HEK293T (cell line): Measurements from ENCODE around the gene NOB1.

Experiments
- CTCF ChIA-PET: fragments of 350-600 bp; formaldehyde crosslinking; extraction: SDS; loops from one replicate; lab custom pipeline; 2021; ENCODE audit warnings: antibody characterized with exemption, inconsistent platforms; lab: Yijun Ruan, JAX
- POLR2A ChIA-PET: fragments of 350-600 bp; formaldehyde crosslinking; extraction: SDS; loops from one replicate; lab custom pipeline; 2020; ENCODE audit warnings: antibody characterized with exemption, inconsistent platforms; lab: Yijun Ruan, JAX
- DNase-seq: peaks from one replicate; pipeline ENCODE4 v3.0.0; 2012; ENCODE audit warnings: mixed read lengths; ENCODE audit errors: extremely low spot score
- ARNT ChIP-seq: fragments of 450-650 bp; IDR thresholded peaks from 2 replicates; pipeline ENCODE4 v1.6.1; 2017; ENCODE audit warnings: mild to moderate bottlenecking
- BHLHE40 ChIP-seq: fragments of 450-650 bp; IDR thresholded peaks from 2 replicates; pipeline ENCODE4 v1.6.1; 2016; ENCODE audit warnings: mild to moderate bottlenecking, moderate library complexity, borderline replicate concordance
- CTBP1 ChIP-seq: fragments of 450-650 bp; IDR thresholded peaks from 2 replicates; pipeline ENCODE4 v1.6.1; 2016; ENCODE audit warnings: borderline replicate concordance
- ELF4 ChIP-seq: fragments of 450-650 bp; IDR thresholded peaks from 2 replicates; pipeline ENCODE4 v1.6.1; 2017; ENCODE audit warnings: antibody characterized with exemption
- FOXA1 ChIP-seq: fragments of 450-650 bp; IDR thresholded peaks from 2 replicates; pipeline ENCODE4 v1.6.1; 2016; ENCODE audit warnings: mild to moderate bottlenecking
- FOXK2 ChIP-seq: fragments of 450-650 bp; IDR thresholded peaks from 2 replicates; pipeline ENCODE4 v1.6.1; 2016; ENCODE audit warnings: mild to moderate bottlenecking
- FOXM1 ChIP-seq: fragments of 450-650 bp; IDR thresholded peaks from 2 replicates; pipeline ENCODE4 v1.6.1; 2017; ENCODE audit warnings: mild to moderate bottlenecking, borderline replicate concordance
- HDGF ChIP-seq: fragments of 450-650 bp; IDR thresholded peaks from 2 replicates; pipeline ENCODE4 v1.6.1; 2017; ENCODE audit warnings: antibody characterized with exemption, borderline replicate concordance
- L3MBTL2 ChIP-seq: fragments of 450-650 bp; conservative IDR thresholded peaks from 2 replicates; pipeline ENCODE4 v1.6.1; 2016; ENCODE audit warnings: mild to moderate bottlenecking
- LEF1 ChIP-seq: fragments of 450-650 bp; IDR thresholded peaks from 2 replicates; pipeline ENCODE4 v1.6.1; 2017; ENCODE audit warnings: mild to moderate bottlenecking, borderline replicate concordance
- NFRKB ChIP-seq: fragments of 450-650 bp; IDR thresholded peaks from 2 replicates; pipeline ENCODE4 v1.6.1; 2016; ENCODE audit warnings: mild to moderate bottlenecking, moderate library complexity
- SP1 ChIP-seq: fragments of 450-650 bp; IDR thresholded peaks from 2 replicates; pipeline ENCODE4 v1.6.1; 2017
- SUZ12 ChIP-seq: fragments of 450-650 bp; IDR thresholded peaks from 2 replicates; pipeline ENCODE4 v1.6.1; 2016; ENCODE audit warnings: mild to moderate bottlenecking
- TARDBP ChIP-seq: fragments of 450-650 bp; IDR thresholded peaks from 2 replicates; pipeline ENCODE4 v1.6.1; 2016
- ZNF384 ChIP-seq: fragments of 450-650 bp; IDR thresholded peaks from 2 replicates; pipeline ENCODE4 v1.6.1; 2016
- TF ChIP-seq, protein P1 (sequence below): fragments of 450-650 bp; IDR thresholded peaks from 2 replicates; pipeline ENCODE4 v1.6.1; 2016

NOB1 gene

DNA sequence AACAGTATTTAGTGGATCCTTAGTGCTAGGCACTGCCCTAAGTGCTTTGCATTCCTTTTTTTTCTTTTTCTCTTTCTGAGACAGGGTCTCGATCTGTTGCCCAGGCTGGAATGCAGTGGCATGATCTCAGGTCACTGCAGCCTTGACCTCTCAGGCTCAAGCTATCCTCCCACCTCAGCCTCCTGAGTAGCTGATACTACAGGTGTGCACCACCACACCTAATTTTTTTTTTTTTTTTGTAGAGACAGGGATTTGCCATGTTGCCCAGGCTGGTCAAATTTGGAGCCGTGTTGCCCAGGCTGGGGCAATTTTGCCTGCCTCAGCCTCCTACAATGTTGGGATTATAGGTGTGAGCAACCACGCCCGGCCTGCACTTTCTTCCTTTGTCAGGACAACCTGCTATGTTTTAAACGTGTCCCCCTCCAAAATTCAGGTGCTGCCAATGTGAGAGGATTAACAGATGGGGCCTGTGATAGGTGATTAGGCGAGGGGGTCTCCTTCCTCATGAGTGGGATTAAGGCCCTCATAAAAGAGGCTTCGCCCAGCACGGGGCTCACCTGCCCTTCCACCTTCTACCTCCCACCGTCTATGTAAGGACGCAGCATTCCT, 33.8 kb downstream of the NOB1 start:
- POLR2A ChIA-PET: interaction anchor here (2.3 kb wide), 1 partner anchor 34 kb away, joined by 8 read pairs; the partner anchor contains the start of gene NOB1
- DNase-seq: no peak
- TF ChIP-seq FOXA1 (no peak), HDGF (no peak), ELF4 (no peak), ZNF384 (no peak), LEF1 (no peak)
- CTCF ChIA-PET: interaction anchor here (1.5 kb wide), 1 partner anchor 34 kb away, joined by 6 read pairs; the partner anchor contains the start of gene NOB1

DNA sequence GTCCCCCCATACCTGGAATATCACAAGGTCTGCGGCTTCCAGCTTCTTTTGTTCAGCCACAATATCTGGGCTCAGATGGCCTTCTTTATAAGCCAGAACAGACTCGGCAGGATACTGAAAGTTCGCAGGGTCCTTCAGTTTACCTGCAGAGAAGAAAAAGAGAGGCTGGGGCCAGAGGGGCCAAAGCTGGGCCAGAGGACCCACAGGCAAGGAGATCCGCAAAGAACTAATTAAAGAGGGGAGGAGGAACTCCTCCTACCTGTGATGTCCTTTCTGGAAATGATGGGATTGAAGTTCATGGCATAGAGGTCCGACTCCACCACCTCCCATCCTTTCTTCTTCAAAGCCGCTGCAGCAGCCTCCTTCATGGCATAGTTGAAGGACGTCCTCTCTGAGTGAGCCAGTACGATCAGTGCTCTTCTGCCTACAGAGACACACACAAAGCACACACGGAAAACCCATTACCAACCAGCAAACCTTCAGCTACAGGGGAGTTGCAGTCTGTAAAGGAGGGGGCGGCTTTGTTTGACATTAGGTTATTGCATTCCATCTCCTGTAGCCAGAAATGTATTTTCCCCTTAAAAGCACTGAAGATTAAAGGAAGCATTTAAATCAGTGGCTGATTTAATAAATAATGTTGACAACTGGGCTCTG, 36.5 kb downstream of the NOB1 start:
- CTCF ChIA-PET: no interaction called here
- TF ChIP-seq L3MBTL2 (no peak), BHLHE40 (no peak), ZNF384 (no peak), ELF4 (no peak), CTBP1 (no peak), HDGF (no peak), FOXK2 (no peak), SP1 (no peak)
- TF ChIP-seq, protein P1, sequence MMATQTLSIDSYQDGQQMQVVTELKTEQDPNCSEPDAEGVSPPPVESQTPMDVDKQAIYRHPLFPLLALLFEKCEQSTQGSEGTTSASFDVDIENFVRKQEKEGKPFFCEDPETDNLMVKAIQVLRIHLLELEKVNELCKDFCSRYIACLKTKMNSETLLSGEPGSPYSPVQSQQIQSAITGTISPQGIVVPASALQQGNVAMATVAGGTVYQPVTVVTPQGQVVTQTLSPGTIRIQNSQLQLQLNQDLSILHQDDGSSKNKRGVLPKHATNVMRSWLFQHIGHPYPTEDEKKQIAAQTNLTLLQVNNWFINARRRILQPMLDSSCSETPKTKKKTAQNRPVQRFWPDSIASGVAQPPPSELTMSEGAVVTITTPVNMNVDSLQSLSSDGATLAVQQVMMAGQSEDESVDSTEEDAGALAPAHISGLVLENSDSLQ: no peak
- no peak for DNase-seq
- POLR2A ChIA-PET: no interaction called here

DNA sequence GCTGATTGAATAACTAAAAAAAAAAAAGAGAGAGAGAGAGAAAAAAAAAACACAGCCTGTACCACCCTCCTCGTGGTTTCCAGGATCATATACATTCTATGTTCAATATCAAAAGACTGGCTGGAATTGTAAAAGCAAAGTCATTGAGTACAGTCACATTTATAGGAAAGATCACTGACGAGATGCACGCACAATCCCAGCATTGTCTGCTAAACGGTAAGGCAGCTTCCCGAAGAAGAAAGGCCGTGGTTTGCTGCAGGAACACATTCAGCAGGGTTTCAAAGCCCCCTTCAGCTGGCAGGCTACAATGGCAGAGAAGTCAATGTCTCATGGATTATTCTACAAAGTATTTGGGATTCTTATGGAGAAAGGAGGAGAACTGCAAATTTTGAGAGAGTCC, 37.7 kb downstream of the NOB1 start:
- POLR2A ChIA-PET: interaction anchor here (1.0 to 1.7 kb wide), 3 partner anchors 9 to 38 kb away, joined by 3 to 5 read pairs (median 4); partner anchors contain the start of genes NOB1 and NQO1
- no peak for TF ChIP-seq TARDBP
- TF ChIP-seq ELF4: no peak
- no peak for TF ChIP-seq FOXM1
- TF ChIP-seq, protein P1: no peak
- TF ChIP-seq FOXK2: no peak
- no peak for TF ChIP-seq HDGF
- no peak for TF ChIP-seq L3MBTL2
- TF ChIP-seq NFRKB: no peak
- TF ChIP-seq LEF1: no peak
- no peak for TF ChIP-seq SUZ12
- TF ChIP-seq ARNT: no peak
- no peak for TF ChIP-seq SP1
- TF ChIP-seq ZNF384: no peak
- no peak for TF ChIP-seq FOXA1
- no peak for TF ChIP-seq CTBP1
- TF ChIP-seq BHLHE40: no peak
- DNase-seq: no peak
- CTCF ChIA-PET: no interaction called here

DNA sequence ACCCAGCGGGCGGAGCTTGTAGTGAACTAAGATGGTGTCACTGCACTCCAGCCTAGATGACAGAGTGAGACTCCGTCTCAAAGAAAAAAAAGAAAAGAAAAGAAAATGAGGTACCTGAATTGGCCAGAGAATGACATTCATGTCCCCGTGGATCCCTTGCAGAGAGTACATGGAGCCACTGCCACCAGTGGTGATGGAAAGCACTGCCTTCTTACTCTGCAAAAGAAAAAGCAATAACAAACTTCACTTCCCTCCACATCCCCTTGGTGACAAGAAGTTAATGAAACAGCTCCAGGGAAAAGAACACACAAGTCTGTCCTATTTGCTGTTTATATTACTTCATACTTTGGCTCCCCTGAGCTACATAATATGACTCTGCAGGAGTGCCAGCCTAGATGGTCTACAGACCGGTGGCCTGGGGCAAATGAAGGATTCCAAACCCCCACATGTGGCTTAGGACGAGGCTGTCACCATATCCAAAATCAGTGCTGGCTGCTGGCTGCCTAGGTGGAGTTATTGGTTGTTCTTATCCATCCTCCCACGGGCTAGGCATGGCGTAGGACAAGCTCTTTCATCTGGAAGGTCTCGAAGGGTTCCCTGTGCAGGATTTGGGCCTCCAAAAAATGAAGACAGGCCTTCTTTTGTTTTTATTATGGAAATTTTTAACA, 41.7 kb downstream of the NOB1 start:
- POLR2A ChIA-PET: interaction anchor here (1.0 to 1.4 kb wide), 2 partner anchors 13 to 42 kb away, joined by 3 read pairs; partner anchors contain the start of genes NOB1 and NQO1
- DNase-seq: no peak
- TF ChIP-seq LEF1 (no peak), SUZ12 (no peak), ELF4 (no peak), FOXM1 (no peak), FOXA1 (no peak), SP1 (no peak), NFRKB (no peak), BHLHE40 (no peak), TARDBP (no peak), HDGF (no peak), FOXK2 (no peak), L3MBTL2 (no peak), ARNT (no peak)
- CTCF ChIA-PET: interaction anchor here (0.5 kb wide), 1 partner anchor 60 kb away, joined by 3 read pairs; no protein-coding TSS in a partner anchor

DNA sequence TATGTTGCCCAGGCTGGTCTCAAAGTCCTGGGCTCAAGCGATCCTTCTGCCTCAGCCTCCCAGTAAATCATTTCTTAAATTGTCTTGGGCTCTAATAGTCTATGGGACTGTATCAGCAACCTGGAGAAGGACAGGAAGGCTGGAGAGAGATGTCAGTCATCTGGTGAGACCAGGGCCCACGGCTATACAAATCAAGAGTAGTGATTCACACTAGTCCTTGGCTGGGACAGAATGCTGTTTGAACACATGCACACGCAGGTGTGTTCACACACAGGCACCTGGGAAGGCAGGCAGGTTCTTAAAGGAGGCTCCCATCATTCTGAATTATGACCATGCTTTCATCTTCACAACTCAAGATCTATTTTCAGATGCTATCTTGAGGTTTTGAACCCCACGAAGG, 42.4 kb downstream of the NOB1 start:
- POLR2A ChIA-PET: interaction anchor here (1.4 kb wide), 1 partner anchor 43 kb away, joined by 3 read pairs; the partner anchor contains the start of gene NOB1
- CTCF ChIA-PET: no interaction called here
- DNase-seq: no peak
- no peak for TF ChIP-seq FOXM1
- TF ChIP-seq TARDBP: no peak
- no peak for TF ChIP-seq ELF4
- no peak for TF ChIP-seq HDGF
- no peak for TF ChIP-seq ARNT
- TF ChIP-seq CTBP1: no peak
- no peak for TF ChIP-seq FOXA1
- no peak for TF ChIP-seq ZNF384
- no peak for TF ChIP-seq SUZ12
- TF ChIP-seq BHLHE40: no peak
- no peak for TF ChIP-seq L3MBTL2
- TF ChIP-seq, protein P1: no peak
